Smooth muscle cell (in vitro differentiated cells): ENCODE results near the gene FAM47E. TPM values are rescaled to one million over a fixed set of nuclear protein-coding genes. Genes with fewer than 3 reads are reported as not detected.

ENCODE experiments used
- DNase-seq: peaks from one replicate; lab custom pipeline; 2025; ENCODE audit not compliant: unreplicated experiment; lab: John Stamatoyannopoulos, UW
- H2AFZ ChIP-seq: fragments of 200-600 bp; sonication (generic); 2 replicates; pipeline ENCODE4 v1.6.0; 2016; ENCODE audit warnings: antibody characterized with exemption, low read depth, mild to moderate bottlenecking
- H3F3A ChIP-seq: fragments of 200-600 bp; sonication (generic); 2 replicates; pipeline ENCODE4 v1.6.0; 2017; ENCODE audit warnings: antibody characterized with exemption, low read depth
- H3K27ac ChIP-seq: fragments of 200-600 bp; sonication (generic); 2 replicates; pipeline ENCODE4 v1.5.1; 2016; ENCODE audit warnings: low read depth, mild to moderate bottlenecking
- H3K27me3 ChIP-seq: fragments of 200-600 bp; sonication (generic); 2 replicates; pipeline ENCODE4 v1.6.1; 2016; ENCODE audit warnings: low read depth, mild to moderate bottlenecking
- H3K36me3 ChIP-seq: fragments of 200-600 bp; sonication (generic); 2 replicates; pipeline ENCODE4 v1.5.1; 2016; ENCODE audit warnings: low read depth
- H3K4me1 ChIP-seq: fragments of 200-600 bp; sonication (generic); 2 replicates; pipeline ENCODE4 v1.5.1; 2016; ENCODE audit warnings: low read depth
- H3K4me2 ChIP-seq: fragments of 200-600 bp; sonication (generic); 2 replicates; pipeline ENCODE4 v1.6.0; 2016; ENCODE audit warnings: mild to moderate bottlenecking
- H3K4me3 ChIP-seq: fragments of 200-600 bp; sonication (generic); 2 replicates; pipeline ENCODE4 v1.5.1; 2016; ENCODE audit warnings: mild to moderate bottlenecking
- H3K79me2 ChIP-seq: fragments of 200-600 bp; sonication (generic); 2 replicates; pipeline ENCODE4 v1.6.0; 2016; ENCODE audit warnings: low read depth, mild to moderate bottlenecking
- H3K9ac ChIP-seq: fragments of 200-600 bp; sonication (generic); 2 replicates; pipeline ENCODE4 v1.6.0; 2016; ENCODE audit warnings: low read depth
- H3K9me3 ChIP-seq: fragments of 200-600 bp; sonication (generic); replicated peaks from 2 replicates; pipeline ENCODE4 v1.5.1; 2016; ENCODE audit warnings: low read depth
- H4K20me1 ChIP-seq: fragments of 200-600 bp; sonication (generic); 2 replicates; pipeline ENCODE4 v1.6.0; 2016; ENCODE audit warnings: low read depth
- CTCF ChIP-seq: fragments of 200-600 bp; sonication (generic); IDR thresholded peaks from 2 replicates; pipeline ENCODE4 v1.5.1; 2017; ENCODE audit warnings: borderline replicate concordance, mild to moderate bottlenecking, antibody characterized with exemption; ENCODE audit not compliant: insufficient read depth, poor library complexity, severe bottlenecking
- WGBS: methylation state at CpG from one replicate; pipeline ENCODE4 v1.1.7; 2016; ENCODE audit warnings: low lambda C conversion rate; 5-methylcytosine and 5-hydroxymethylcytosine counted together
- polyA plus RNA-seq: library from polyadenylated mRNA; unstranded; fragments of >200 nt; fragmentation: Nextera tagmentation; extraction: Ambion mirVana; gene quantifications from 2 replicates; pipeline ENCODE4 v1.2.1, GENCODE V29; 2016
- total RNA-seq: library from RNA; depleted of rRNA; stranded (reverse); fragments of >200 nt; gene quantifications from 2 replicates; pipeline ENCODE4 v1.2.3, GENCODE V29; 2014

FAM47E gene
- total and polyA plus RNA-seq, 2 experiments from 2014 or later: 0.63 to 0.73 TPM

GRCh38 chr4:76208005-76208765 lies 43.3 kb upstream of the FAM47E start:
- Histone ChIP-seq H3K9me3 (no peaks in the 10 kb centered on the region), H4K20me1 (peaks cover 42% of the 10 kb centered on the region), H3K4me1 (peaks cover 57% of the 10 kb centered on the region), H3K79me2 (peaks cover 96% of the 10 kb centered on the region), H3F3A (peaks cover 13% of the 10 kb centered on the region), H3K9ac (peak overlapping the region; percentile 80), H3K36me3 (no peaks in the 10 kb centered on the region), H3K27ac (peak overlapping the region; percentile 96), H2AFZ (no peak overlapping the region), H3K27me3 (no peaks in the 10 kb centered on the region), H3K4me2 (peak overlapping the region; percentile 80), H3K4me3 (peak overlapping the region; percentile 36)
- TF ChIP-seq CTCF: no peak
- WGBS: 43% methylated on average over 9 of the region's 9 CpGs
- no peak for DNase-seq

- 67% methylated on average over 4 of the region's 4 CpGs for WGBS
- Histone ChIP-seq H3F3A (peaks cover 19% of the 10 kb centered on the region), H3K9ac (no peak overlapping the region), H3K79me2 (peaks cover 93% of the 10 kb centered on the region), H3K4me3 (no peak overlapping the region), H4K20me1 (peaks cover 36% of the 10 kb centered on the region), H3K4me1 (peaks cover 67% of the 10 kb centered on the region), H2AFZ (no peak overlapping the region), H3K27ac (peak overlapping the region; percentile 96), H3K27me3 (no peaks in the 10 kb centered on the region), H3K9me3 (no peaks in the 10 kb centered on the region), H3K36me3 (no peaks in the 10 kb centered on the region), H3K4me2 (peak overlapping the region; percentile 88)
- TF ChIP-seq CTCF: no peak
- DNase-seq: no peak
Measured at GRCh38 chr4:76209881-76210280, 41.6 kb upstream of the FAM47E start.

- Histone ChIP-seq H3K27me3 (no peaks in the 10 kb centered on the region), H3K9me3 (no peaks in the 10 kb centered on the region), H3K4me1 (peaks cover 68% of the 10 kb centered on the region), H3K36me3 (no peaks in the 10 kb centered on the region), H3F3A (peaks cover 19% of the 10 kb centered on the region), H3K9ac (no peak overlapping the region), H3K79me2 (peaks cover 87% of the 10 kb centered on the region), H2AFZ (no peak overlapping the region), H3K27ac (peak overlapping the region; percentile 96), H3K4me3 (peak overlapping the region; percentile 94), H3K4me2 (peak overlapping the region; percentile 88), H4K20me1 (peaks cover 36% of the 10 kb centered on the region)
- no peak for DNase-seq
- no peak for TF ChIP-seq CTCF
- 69% methylated on average over 4 of the region's 4 CpGs for WGBS
Measured at GRCh38 chr4:76210452-76210851, 41.1 kb upstream of the FAM47E start.
